Erythroblast (primary cell): ENCODE data around the gene OR56A3.

Source experiments
- GATA1 ChIP-seq: IDR thresholded peaks from 2 replicates; pipeline ENCODE4 v1.6.1; 2011; ENCODE audit warnings: low read depth, mild to moderate bottlenecking, control low read depth, low read length, moderate library complexity
- POLR2A ChIP-seq: IDR thresholded peaks from 2 replicates; pipeline ENCODE4 v1.6.1; 2011; ENCODE audit warnings: mild to moderate bottlenecking, low read length

- TF ChIP-seq POLR2A (no peak), GATA1 (no peak)
Observed at GRCh38 chr11:5941951-5942350, at the start of gene OR56A3.
